ENCODE results near the gene TMEM119. TPM values are rescaled to one million over a fixed set of nuclear protein-coding genes. Genes with fewer than 3 reads are reported as not detected.

The TMEM119 gene
- polyA plus RNA-seq, 1 of the 3 experiments (the other 2 are of a cell fraction), result 25.7 TPM

GRCh38 chr12:108570743-108571608 is 26.9 kb downstream of the TMEM119 start:
- Histone ChIP-seq H3K4me2 (no peak overlapping the region), H3K4me3 (ENCODE audit: low read depth in 2 of 2, low read length in 1 of 2) (no peak overlapping the region), H3K9me3 (no peaks in the 10 kb centered on the region), H3K79me2 (ENCODE audit: insufficient read depth) (no peaks in the 10 kb centered on the region), H3K9me2 (no peaks in the 10 kb centered on the region), H3F3A (replicated peaks; ENCODE audit: insufficient read depth) (peaks cover 6% of the 10 kb centered on the region), H3K36me3 (replicated peaks in 1 of 2; ENCODE audit: control insufficient read depth in 1 of 2, insufficient read depth in 2 of 2, low read length in 1 of 2) (peaks cover 32 to 36% of the 10 kb centered on the region in 2 experiments), H3K27me3 (ENCODE audit: insufficient read depth) (no peaks in the 10 kb centered on the region), H2AFZ (ENCODE audit: low read depth) (no peak overlapping the region), H3K9ac (no peak overlapping the region), H3K27ac (ENCODE audit: low read depth in 2 of 2, low read length in 1 of 2) (no peak overlapping the region), H4K20me1 (ENCODE audit: insufficient read depth) (no peaks in the 10 kb centered on the region), H3K4me1 (ENCODE audit: control insufficient read depth in 1 of 2, insufficient read depth in 2 of 2, low read depth in 1 of 2, low read length in 1 of 2) (peaks cover 11% of the 10 kb centered on the region in 2 experiments; a peak in 2 of 4 replicates)
- DNase-seq, result no peak
- 5% methylated on average over 1 of the region's 3 CpGs for WGBS (ENCODE audit: low lambda C conversion rate)
- TF ChIP-seq SMC3 (IDR thresholded peaks at IDR 0.05; ENCODE audit: low read depth, low read length) (peak; percentile 88), RAD21 (IDR thresholded peaks at IDR 0.05; ENCODE audit: low read length) (peak; percentile 87), NRF1 (IDR thresholded peaks at IDR 0.05; ENCODE audit: low read depth, low read length) (peak; percentile 19; the same call in 1 of the 2 replicates), TCF12 (IDR thresholded peaks at IDR 0.05) (no peak)
- TF ChIP-seq, protein P1, sequence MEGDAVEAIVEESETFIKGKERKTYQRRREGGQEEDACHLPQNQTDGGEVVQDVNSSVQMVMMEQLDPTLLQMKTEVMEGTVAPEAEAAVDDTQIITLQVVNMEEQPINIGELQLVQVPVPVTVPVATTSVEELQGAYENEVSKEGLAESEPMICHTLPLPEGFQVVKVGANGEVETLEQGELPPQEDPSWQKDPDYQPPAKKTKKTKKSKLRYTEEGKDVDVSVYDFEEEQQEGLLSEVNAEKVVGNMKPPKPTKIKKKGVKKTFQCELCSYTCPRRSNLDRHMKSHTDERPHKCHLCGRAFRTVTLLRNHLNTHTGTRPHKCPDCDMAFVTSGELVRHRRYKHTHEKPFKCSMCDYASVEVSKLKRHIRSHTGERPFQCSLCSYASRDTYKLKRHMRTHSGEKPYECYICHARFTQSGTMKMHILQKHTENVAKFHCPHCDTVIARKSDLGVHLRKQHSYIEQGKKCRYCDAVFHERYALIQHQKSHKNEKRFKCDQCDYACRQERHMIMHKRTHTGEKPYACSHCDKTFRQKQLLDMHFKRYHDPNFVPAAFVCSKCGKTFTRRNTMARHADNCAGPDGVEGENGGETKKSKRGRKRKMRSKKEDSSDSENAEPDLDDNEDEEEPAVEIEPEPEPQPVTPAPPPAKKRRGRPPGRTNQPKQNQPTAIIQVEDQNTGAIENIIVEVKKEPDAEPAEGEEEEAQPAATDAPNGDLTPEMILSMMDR (IDR thresholded peaks at IDR 0.05), result peak; percentile 61
- ChIA-PET POLR2A (no interaction called here), CTCF (interaction anchor here (0.6 to 16.0 kb wide), 20 partner anchors 12 to 380 kb away, joined by 3 to 503 read pairs (median 4); no protein-coding TSS in a partner anchor)

GRCh38 chr12:108568338-108569154 is 29.3 kb downstream of the TMEM119 start:
- 95% methylated on average over 10 of the region's 10 CpGs for WGBS (ENCODE audit: low lambda C conversion rate)
- Histone ChIP-seq H3K79me2 (ENCODE audit: insufficient read depth) (peaks cover 13% of the 10 kb centered on the region), H3K9me3 (no peaks in the 10 kb centered on the region), H4K20me1 (ENCODE audit: insufficient read depth) (no peaks in the 10 kb centered on the region; the same call in 1 of the 2 replicates), H3K4me1 (ENCODE audit: control insufficient read depth in 1 of 2, insufficient read depth in 2 of 2, low read depth in 1 of 2, low read length in 1 of 2) (peaks cover 25 to 31% of the 10 kb centered on the region in 2 experiments), H3K9me2 (no peaks in the 10 kb centered on the region), H3K4me2 (no peak overlapping the region), H2AFZ (ENCODE audit: low read depth) (no peak overlapping the region), H3K27ac (ENCODE audit: low read depth in 2 of 2, low read length in 1 of 2) (peak overlapping the region in 1 of 2 experiments; percentile 7; a peak in 1 of 4 replicates), H3K36me3 (replicated peaks in 1 of 2; ENCODE audit: control insufficient read depth in 1 of 2, insufficient read depth in 2 of 2, low read length in 1 of 2) (peaks cover 49 to 57% of the 10 kb centered on the region in 2 experiments), H3K27me3 (ENCODE audit: insufficient read depth) (no peaks in the 10 kb centered on the region), H3K9ac (no peak overlapping the region), H3F3A (replicated peaks; ENCODE audit: insufficient read depth) (peaks cover 17% of the 10 kb centered on the region), H3K4me3 (ENCODE audit: low read depth in 2 of 2, low read length in 1 of 2) (no peak overlapping the region)
- no peak for DNase-seq
- TF ChIP-seq NFIC (IDR thresholded peaks at IDR 0.05; ENCODE audit: borderline replicate concordance) (no peak), PBX3 (IDR thresholded peaks at IDR 0.05) (no peak), RCOR1 (IDR thresholded peaks at IDR 0.05; ENCODE audit: low read length) (no peak), GATA2 (CRISPR knock-in tag; IDR thresholded peaks at IDR 0.05) (no peak), SMC3 (IDR thresholded peaks at IDR 0.05; ENCODE audit: low read depth, low read length) (no peak), ELF1 (IDR thresholded peaks at IDR 0.05) (no peak), TAF1 (IDR thresholded peaks at IDR 0.05; ENCODE audit: borderline replicate concordance, low read depth, low read length) (no peak), ZBTB33 (IDR thresholded peaks at IDR 0.05; ENCODE audit: borderline replicate concordance, low read depth) (no peak), GABPA (IDR thresholded peaks at IDR 0.05; ENCODE audit: low read depth) (no peak), FOXJ3 (CRISPR knock-in tag; IDR thresholded peaks at IDR 0.05) (no peak), YY1 (IDR thresholded peaks at IDR 0.05; ENCODE audit: low read depth) (no peak)
- TF ChIP-seq, protein P1 (IDR thresholded peaks at IDR 0.05), result no peak
- ChIA-PET CTCF (interaction anchor here (0.5 to 16.0 kb wide), 6 partner anchors 16 to 524 kb away, joined by 3 to 503 read pairs (median 4); partner anchors contain the start of gene ALKBH2), POLR2A (no interaction called here)
